A673 (cell line): ENCODE measurements around the gene PPY.

Experiments
- CTCF ChIP-seq: fragments of 300-800, 200-600 bp; sonication (generic); conservative IDR thresholded peaks from 2 replicates; pipeline ENCODE4 v1.5.1; 2017; ENCODE audit warnings: low read depth, mild to moderate bottlenecking, antibody characterized with exemption, low read length, moderate library complexity, mixed read lengths
- EZH2 ChIP-seq: fragments of 200-600 bp; sonication (generic); IDR thresholded peaks from 2 replicates; pipeline ENCODE4 v1.6.1; 2017; ENCODE audit warnings: borderline replicate concordance, low read depth, mild to moderate bottlenecking, mixed read lengths, antibody characterized with exemption, low read length; ENCODE audit not compliant: poor library complexity, severe bottlenecking

DNA sequence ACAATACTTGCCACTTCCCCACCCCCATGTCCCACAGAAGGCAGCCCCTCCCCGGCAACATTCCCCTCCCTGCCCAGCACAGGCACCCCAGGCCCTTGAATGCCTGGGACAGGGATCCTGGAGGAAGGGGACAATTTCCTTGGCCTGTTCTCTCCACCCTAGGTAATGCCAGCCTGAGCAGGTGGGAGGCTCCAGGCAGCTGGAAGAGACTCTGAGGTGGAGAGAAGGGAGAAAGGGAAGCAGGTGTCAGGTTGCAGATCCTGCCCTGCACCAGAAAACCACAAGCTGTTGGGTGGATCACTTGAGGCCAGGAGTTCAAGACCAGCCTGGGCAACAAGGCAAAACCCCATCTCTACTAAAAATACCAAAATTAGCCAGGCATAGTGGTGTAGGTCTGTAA lies 43.8 kb downstream of the PPY start:
- TF ChIP-seq CTCF (no peak), EZH2 (no peak)
